Activated CD8-positive, alpha-beta T cell treated with anti-CD3 and anti-CD28 coated beads for 36 hours (primary cell): ENCODE data around the gene PYGB. TPM values are rescaled to one million over a fixed set of nuclear protein-coding genes. Genes with fewer than 3 reads are reported as not detected.
"Not testable (repeated sequence)": the region's sequence is repeated elsewhere in the genome, so short reads cannot be mapped to it uniquely, and the experiment has no call there.

Experiments
- ATAC-seq: fragments of 200-7000 bp; cut with Tn5 transposase; one replicate; pipeline ENCODE4 v1.10.0; 2021; ENCODE audit warnings: mild to moderate bottlenecking, moderate library complexity
- CTCF ChIA-PET: fragments of 350-600 bp; sonication (Branson Sonifier 250); formaldehyde crosslinking; loops from one replicate; lab custom pipeline; 2021; ENCODE audit warnings: antibody characterized with exemption; lab: Charles Lee
- POLR2A ChIA-PET: fragments of 350-600 bp; sonication (Branson Sonifier 250); formaldehyde crosslinking; loops from one replicate; lab custom pipeline; 2021; ENCODE audit warnings: antibody characterized with exemption; lab: Charles Lee
- DNase-seq: peaks from one replicate; pipeline ENCODE4 v3.0.0-alpha.2; 2020
- H3K27ac Mint-ChIP-seq: one replicate; pipeline ENCODE4 v1.8.0; 2021; ENCODE audit warnings: mild to moderate bottlenecking, mixed read lengths
- H3K27me3 Mint-ChIP-seq: one replicate; pipeline ENCODE4 v1.8.0; 2021; ENCODE audit warnings: mixed read lengths
- H3K36me3 Mint-ChIP-seq: one replicate; pipeline ENCODE4 v1.8.0; 2021; ENCODE audit warnings: low read depth, mixed read lengths
- H3K4me1 Mint-ChIP-seq: one replicate; pipeline ENCODE4 v1.8.0; 2021; ENCODE audit warnings: low read depth, mixed read lengths
- H3K4me3 Mint-ChIP-seq: one replicate; pipeline ENCODE4 v1.8.0; 2021; ENCODE audit warnings: mild to moderate bottlenecking, moderate library complexity, mixed read lengths
- H3K9me3 Mint-ChIP-seq: one replicate; pipeline ENCODE4 v1.8.0; 2021; ENCODE audit warnings: mixed read lengths
- CTCF ChIP-seq: fragments of 200-600 bp; IDR thresholded peaks from one replicate; pipeline ENCODE4 v1.8.0; 2022; ENCODE audit warnings: antibody characterized with exemption, mild to moderate bottlenecking
- intact Hi-C: fragments of 100-400 bp; cut with micrococcal nuclease; formaldehyde crosslinking; loops from one replicate; pipeline ENCODE4 v1.10.0; 2022
- total RNA-seq, 2 experiments: library from RNA; stranded (reverse); gene quantifications; one replicate each; pipeline ENCODE4 v1.2.3, GENCODE V29; 2021

Gene PYGB
- total RNA-seq, 2 experiments from 2014 or later: 26.1 to 26.5 TPM

GRCh38 chr20:25259358-25259757 lies 11.5 kb downstream of the PYGB start:
- POLR2A ChIA-PET: interaction anchor here (6.3 kb wide), 1 partner anchor 11 kb away, joined by 41 read pairs; the partner anchor contains the start of gene PYGB
- DNase-seq: peak; percentile 58

GRCh38 chr20:25259788-25260254 lies 11.9 kb downstream of the PYGB start:
- Mint-ChIP-seq H3K27ac (peak overlapping the region; percentile 89), H3K9me3 (no peaks in the 10 kb centered on the region), H3K4me3 (peak overlapping the region; percentile 46), H3K27me3 (no peaks in the 10 kb centered on the region), H3K36me3 (peaks cover 39% of the 10 kb centered on the region), H3K4me1 (peaks cover 54% of the 10 kb centered on the region)
- ATAC-seq: peak; percentile 85
- peak; percentile 81 for DNase-seq
- POLR2A ChIA-PET: interaction anchor here (6.3 kb wide), 1 partner anchor 11 kb away, joined by 41 read pairs; the partner anchor contains the start of gene PYGB
- TF ChIP-seq CTCF: peak; percentile 35
- intact Hi-C loops: loop anchor here (5.0 kb wide), 1 partner anchor 63 kb away; the partner anchor contains the start of gene ENTPD6
- CTCF ChIA-PET: interaction anchor here (0.7 to 3.2 kb wide), 15 partner anchors 9 to 266 kb away, joined by 3 to 10 read pairs (median 3); partner anchors contain the start of genes ENTPD6 and PYGB

More at GRCh38 chr20:25259358-25259757, 11.5 kb downstream of the PYGB start:
- Mint-ChIP-seq H3K27ac (peak overlapping the region; percentile 89), H3K4me1 (peaks cover 57% of the 10 kb centered on the region), H3K27me3 (no peaks in the 10 kb centered on the region), H3K36me3 (peaks cover 41% of the 10 kb centered on the region), H3K9me3 (no peaks in the 10 kb centered on the region), H3K4me3 (peak overlapping the region; percentile 46)
- CTCF ChIA-PET: interaction anchor here (0.7 to 3.2 kb wide), 8 partner anchors 8 to 227 kb away, joined by 3 to 10 read pairs (median 4); partner anchors contain the start of gene PYGB
- peak; percentile 71 for ATAC-seq
- intact Hi-C loops: loop anchor here (5.0 kb wide), 1 partner anchor 62 kb away; the partner anchor contains the start of gene ENTPD6
- no peak for TF ChIP-seq CTCF

GRCh38 chr20:25260770-25261437 lies 13.0 kb downstream of the PYGB start:
- CTCF ChIA-PET: interaction anchor here (0.7 to 3.2 kb wide), 12 partner anchors 10 to 267 kb away, joined by 3 to 10 read pairs (median 4); partner anchors contain the start of genes ENTPD6 and PYGB
- H3K27me3 Mint-ChIP-seq, intact Hi-C loops, ATAC-seq, H3K9me3 Mint-ChIP-seq: not testable (repeated sequence)
- peaks cover 39% of the 10 kb centered on the region for H3K36me3 Mint-ChIP-seq
- DNase-seq: peak; percentile 51
- H3K4me1 Mint-ChIP-seq: peaks cover 52% of the 10 kb centered on the region
- H3K27ac Mint-ChIP-seq: peak overlapping the region; percentile 89
- H3K4me3 Mint-ChIP-seq: peak overlapping the region; percentile 27
- POLR2A ChIA-PET: interaction anchor here (6.3 kb wide), 1 partner anchor 12 kb away, joined by 41 read pairs; the partner anchor contains the start of gene PYGB

GRCh38 chr20:25269057-25269832 lies 21.4 kb downstream of the PYGB start:
- ChIA-PET CTCF (interaction anchor here (1.5 kb wide), 1 partner anchor 27 kb away, joined by 4 read pairs; no protein-coding TSS in a partner anchor), POLR2A (no interaction called here)
- Mint-ChIP-seq H3K36me3 (peaks cover 21% of the 10 kb centered on the region), H3K4me3 (no peak overlapping the region), H3K27ac (no peak overlapping the region), H3K27me3 (no peaks in the 10 kb centered on the region), H3K9me3 (no peaks in the 10 kb centered on the region), H3K4me1 (peaks cover 8% of the 10 kb centered on the region)
- intact Hi-C loops: no loop called here
- TF ChIP-seq CTCF: no peak
- ATAC-seq (no peak), DNase-seq (no peak)

- peaks cover 8% of the 10 kb centered on the region for H3K4me1 Mint-ChIP-seq
- ATAC-seq: no peak
- H3K36me3 Mint-ChIP-seq: peaks cover 19% of the 10 kb centered on the region
- no peak overlapping the region for H3K4me3 Mint-ChIP-seq
- no peaks in the 10 kb centered on the region for H3K9me3 Mint-ChIP-seq
- TF ChIP-seq CTCF: no peak
- ChIA-PET POLR2A (no interaction called here), CTCF (interaction anchor here (1.5 kb wide), 1 partner anchor 26 kb away, joined by 4 read pairs; no protein-coding TSS in a partner anchor)
- H3K27ac Mint-ChIP-seq: no peak overlapping the region
- intact Hi-C loops: no loop called here
- no peak for DNase-seq
- no peaks in the 10 kb centered on the region for H3K27me3 Mint-ChIP-seq
Measured at GRCh38 chr20:25269833-25270170, 21.9 kb downstream of the PYGB start.
